GM19239 (cell line): Measurements from ENCODE around the gene POLR3GL.
"Not testable (repeated sequence)": the region's sequence is repeated elsewhere in the genome, so short reads cannot be mapped to it uniquely, and the experiment has no call there.

Source experiments
- DNase-seq: peaks from one replicate; pipeline ENCODE4 v3.0.0; 2011; ENCODE audit warnings: low spot score; ENCODE audit not compliant: insufficient read length
- FAIRE-seq: peaks from 2 replicates; lab custom pipeline; 2011; peaks lifted over from hg19 to GRCh38; lab: Jason Lieb, UNC

Gene POLR3GL

DNA sequence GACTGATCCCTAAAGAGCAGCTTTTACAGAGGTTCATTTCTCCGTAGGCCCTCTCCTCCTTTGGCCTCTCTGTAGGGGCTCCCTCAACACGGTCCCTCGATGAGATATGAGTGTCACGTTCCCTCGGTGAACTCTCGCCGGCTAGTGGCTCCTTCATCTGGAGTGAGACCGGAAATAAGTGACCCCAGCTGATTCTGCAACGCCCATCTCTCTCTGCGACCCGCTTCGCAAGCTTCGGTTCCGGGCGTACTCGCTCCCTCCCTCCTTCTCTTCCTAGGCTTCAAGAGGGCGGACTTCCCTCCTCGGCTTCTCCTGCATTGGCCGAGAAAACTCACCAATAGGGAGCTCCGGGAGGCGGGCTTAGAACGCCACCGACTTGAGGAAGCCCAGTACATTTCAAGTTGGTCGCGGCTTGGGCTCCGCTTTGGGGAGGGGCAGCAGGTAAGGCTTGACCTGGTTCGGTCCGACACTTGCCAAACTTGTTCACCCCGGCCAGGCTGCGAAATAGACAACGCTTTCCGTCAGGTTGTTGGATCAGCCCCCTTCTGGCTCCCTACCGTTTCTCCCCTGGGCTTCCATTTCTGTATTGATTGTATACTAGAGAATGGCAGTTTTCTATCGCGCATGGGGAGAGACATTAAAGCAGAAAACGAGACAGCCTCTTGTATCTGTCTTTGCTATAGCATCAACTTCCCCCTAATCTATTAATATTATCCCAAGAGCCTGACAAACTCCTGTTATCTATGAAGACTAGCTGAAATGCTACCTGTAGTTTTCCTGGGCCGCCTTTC, at the start of gene POLR3GL, which contains the start of gene ANKRD34A:
Gene POLR3GL (plus strand): TSS at position 363 of the 791 bp plus-strand sequence. CDS start 10,176 bp downstream, outside the sequence.
Gene ANKRD34A (minus strand): TSS at position 248 of the 791 bp plus-strand sequence. CDS start 2,816 bp downstream, outside the sequence.
- FAIRE-seq = peak; percentile 95
- peak; percentile 87 for DNase-seq

- DNase-seq (no peak), FAIRE-seq (no peak)
Observed at GRCh38 chr1:145916745-145917144, 47.7 kb upstream of the POLR3GL start.

DNA sequence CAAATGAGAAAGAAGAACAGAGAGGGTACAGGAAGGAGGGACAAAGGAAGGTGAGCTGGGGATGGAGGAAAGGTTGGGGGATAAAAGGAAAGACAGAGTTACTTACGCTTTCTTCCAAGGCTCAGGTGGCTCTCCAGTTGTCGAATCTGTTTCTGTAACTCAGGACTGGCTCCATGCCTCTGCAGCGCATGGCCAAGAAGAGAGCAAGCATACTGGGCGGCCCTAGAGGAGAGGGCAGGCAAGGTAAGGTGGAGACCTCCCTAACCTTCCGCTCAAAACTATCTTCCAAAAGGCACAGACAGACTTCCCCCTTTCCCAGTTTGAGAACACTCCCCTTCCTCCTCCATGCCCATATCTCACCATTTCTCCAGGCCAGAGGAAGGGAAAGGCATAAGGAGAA, 46.9 kb upstream of the POLR3GL start:
- DNase-seq (no peak), FAIRE-seq (peak; percentile 8)

DNA sequence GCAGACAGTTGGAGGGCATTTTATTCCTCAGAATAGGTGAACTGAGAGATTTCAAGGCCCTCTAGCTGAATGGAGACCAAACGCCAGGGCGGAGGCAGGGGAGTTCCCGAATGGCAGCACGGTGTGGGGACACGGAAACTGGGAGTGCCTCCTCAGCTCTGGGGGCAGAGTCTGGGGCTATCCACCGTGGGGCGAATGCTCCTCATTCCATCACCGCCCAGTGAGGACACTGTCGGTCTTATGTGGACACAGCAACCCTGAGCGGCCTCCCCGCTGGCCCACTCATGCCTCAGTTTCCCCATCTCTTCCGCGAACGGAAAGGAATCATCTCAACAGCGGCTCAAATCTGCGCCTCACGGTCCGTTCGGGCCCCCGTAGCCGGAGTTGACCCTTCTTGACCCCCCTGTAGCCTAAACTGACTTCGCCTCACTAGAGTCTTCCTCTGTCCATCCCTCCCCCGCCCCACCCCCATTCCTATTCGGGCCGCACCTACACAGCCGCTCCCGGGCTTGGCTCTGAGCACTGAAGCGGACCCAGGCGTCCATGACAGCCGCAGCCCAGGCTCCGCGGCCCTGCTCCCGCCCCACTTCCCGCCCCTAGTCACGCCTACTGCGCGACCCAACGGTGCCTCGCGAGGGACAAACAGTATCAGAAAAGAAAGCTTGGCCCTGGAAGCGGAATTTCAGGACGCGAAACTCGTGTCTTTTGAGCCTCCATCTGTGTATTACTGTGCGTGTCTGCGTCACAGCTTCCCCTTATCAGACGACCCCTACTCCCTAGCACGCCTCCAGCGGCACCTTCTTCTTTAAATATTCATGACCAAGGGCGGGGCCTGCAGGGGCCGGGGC, 46.1 kb upstream of the POLR3GL start, which contains the start of gene PEX11B:
Gene PEX11B (minus strand): TSS at position 574 of the 848 bp plus-strand sequence. CDS start 29 bp downstream, at position 545.
- peak; percentile 67 for DNase-seq
- FAIRE-seq = peak; percentile 86

DNA sequence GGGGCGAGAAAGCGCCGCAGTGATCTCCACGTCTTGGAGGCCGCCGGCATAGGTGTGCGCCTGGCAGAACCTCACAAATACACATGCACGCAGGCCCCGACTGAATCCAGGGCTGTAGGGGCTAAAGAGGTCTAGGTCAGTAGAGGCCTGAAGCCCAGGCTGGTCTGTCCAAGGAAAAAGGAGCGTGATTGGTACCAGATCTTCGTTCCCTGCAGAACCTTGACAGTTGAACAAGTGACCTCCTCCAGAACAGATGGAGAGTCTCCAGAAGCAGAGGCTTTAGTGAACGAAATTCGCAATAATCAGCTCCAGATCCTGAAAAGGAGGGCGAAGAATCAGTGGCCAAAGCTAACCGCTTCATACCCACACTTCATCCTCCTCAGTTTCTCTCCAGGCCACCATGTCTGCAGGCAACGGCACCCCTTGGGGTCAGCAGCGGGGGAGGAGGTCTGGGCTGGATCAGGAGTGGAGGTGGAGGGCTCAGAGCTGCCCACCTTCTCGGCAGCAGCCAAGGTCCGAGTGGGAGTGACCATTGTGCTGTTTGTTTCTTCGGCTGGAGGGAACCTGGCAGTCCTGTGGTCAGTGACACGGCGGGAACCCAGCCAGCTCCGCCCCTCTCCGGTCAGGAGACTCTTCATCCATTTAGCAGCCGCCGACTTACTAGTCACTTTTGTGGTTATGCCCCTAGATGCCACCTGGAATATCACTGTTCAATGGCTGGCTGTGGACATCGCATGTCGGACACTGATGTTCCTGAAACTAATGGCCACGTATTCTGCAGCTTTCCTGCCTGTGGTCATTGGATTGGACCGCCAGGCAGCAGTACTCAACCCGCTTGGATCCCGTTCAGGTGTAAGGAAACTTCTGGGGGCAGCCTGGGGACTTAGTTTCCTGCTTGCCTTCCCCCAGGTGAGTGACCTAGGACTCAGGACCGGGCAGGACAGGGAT, 45.2 kb upstream of the POLR3GL start:
- FAIRE-seq (peak; percentile 57), DNase-seq (no peak)

DNA sequence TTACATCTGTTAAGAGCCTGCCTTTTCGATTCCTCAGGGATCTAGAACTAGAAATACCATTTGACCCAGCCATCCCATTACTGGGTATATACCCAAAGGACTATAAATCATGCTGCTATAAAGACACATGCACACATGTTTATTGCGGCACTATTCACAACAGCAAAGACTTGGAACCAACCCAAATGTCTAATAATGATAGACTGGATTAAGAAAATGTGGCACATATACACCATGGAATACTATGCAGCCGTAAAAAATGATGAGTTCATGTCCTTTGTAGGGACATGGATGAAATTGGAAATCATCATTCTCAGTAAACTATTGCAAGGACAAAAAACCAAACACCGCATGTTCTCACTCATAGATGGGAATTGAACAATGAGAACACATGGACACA, 44.2 kb upstream of the POLR3GL start:
- not testable (repeated sequence) for FAIRE-seq

GRCh38 chr1:145922266-145922665, 42.2 kb upstream of the POLR3GL start:
- DNase-seq = no peak

More for the DNA sequence above, 44.2 kb upstream of the POLR3GL start:
- not testable (repeated sequence) for DNase-seq

DNA sequence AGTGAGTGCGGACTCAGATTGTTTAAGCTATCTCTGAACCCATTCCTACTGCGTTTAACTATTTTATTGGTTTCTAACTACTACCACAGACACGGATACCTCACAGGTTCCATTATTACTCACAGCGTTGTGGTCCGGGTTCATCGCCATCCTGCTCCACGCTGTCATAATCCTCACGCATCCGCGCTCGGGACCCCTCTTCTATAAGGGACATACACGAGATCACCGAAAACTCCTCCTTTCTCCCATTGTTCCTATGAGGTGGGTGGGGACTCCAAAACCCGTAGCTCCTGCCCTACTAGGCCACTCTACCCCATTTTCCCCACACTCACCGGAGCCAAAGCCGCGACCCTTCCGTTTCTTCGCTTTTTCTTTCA, 37.8 kb upstream of the POLR3GL start:
- DNase-seq (no peak), FAIRE-seq (no peak)

More at GRCh38 chr1:145922266-145922665, 42.2 kb upstream of the POLR3GL start:
- no peak for FAIRE-seq

GRCh38 chr1:145927063-145927886, 37.2 kb upstream of the POLR3GL start, which contains the start of gene RBM8A:
TSS of gene RBM8A (minus strand) at chr1:145927484. CDS start at chr1:145927426, 58 bp downstream.
- peak; percentile 96 for FAIRE-seq

DNA sequence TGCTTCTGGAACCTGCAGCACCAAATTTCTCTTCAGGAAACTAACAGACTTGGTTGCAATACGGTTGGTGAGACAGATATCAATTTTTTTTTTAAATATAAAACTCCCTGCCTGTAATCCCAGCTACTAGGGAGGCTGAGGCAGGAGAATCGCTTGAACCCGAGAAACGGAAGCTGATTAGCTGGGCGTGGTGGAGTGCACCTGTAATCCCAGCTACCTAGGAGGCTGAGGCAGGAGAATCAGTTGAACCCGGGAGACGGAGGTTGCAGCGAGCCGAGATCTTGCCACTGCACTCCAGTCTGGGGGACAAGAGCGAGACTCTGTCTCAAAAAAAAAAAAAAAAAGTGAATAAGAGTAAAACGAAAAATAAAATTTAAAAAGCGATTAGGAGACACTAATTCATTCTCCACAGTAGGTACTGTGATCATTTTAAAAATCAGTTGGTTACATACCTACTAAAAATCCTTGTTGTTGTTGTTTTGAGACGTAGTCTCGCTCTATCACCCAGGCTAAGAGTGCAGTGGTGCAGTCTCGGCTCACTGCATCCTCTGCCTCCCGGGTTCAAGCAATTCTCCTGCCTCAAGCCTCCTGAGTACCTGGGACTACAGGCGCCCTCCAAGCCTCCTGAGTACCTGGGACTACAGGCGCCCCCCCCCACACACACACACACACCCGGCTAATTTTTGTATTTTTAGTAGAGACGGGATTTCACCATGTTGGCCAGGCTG, 36.4 kb upstream of the POLR3GL start:
- DNase-seq (no peak), FAIRE-seq (no peak)

More at GRCh38 chr1:145927063-145927886, 37.2 kb upstream of the POLR3GL start, which contains the start of gene RBM8A:
- peak; percentile 69 for DNase-seq

GRCh38 chr1:145932522-145933009, 31.9 kb upstream of the POLR3GL start:
- DNase-seq = not testable (repeated sequence)
- peak; percentile 37 for FAIRE-seq

GRCh38 chr1:145935708-145936107, 28.8 kb upstream of the POLR3GL start:
- no peak for FAIRE-seq

DNA sequence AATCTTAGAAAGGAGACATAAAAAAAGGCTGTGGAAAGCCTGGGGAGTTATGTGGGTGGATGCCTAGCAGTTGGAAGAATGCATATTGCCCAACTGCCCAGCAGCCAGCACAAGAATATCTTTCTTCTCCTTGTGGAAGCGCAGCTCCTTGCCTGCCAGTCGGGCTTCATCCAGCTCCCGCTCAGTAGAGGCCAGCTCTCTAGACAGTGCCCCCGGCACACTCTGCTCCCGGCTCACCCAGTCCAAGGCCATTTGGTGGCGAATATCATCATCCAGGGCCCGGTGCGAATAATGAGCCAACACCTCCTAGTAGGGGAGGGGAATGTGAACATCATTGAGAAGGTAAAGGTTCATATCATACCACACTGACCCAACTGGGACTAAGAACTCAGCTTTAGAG, 28.2 kb upstream of the POLR3GL start:
- no peak for DNase-seq

More at GRCh38 chr1:145935708-145936107, 28.8 kb upstream of the POLR3GL start:
- DNase-seq = no peak

DNA sequence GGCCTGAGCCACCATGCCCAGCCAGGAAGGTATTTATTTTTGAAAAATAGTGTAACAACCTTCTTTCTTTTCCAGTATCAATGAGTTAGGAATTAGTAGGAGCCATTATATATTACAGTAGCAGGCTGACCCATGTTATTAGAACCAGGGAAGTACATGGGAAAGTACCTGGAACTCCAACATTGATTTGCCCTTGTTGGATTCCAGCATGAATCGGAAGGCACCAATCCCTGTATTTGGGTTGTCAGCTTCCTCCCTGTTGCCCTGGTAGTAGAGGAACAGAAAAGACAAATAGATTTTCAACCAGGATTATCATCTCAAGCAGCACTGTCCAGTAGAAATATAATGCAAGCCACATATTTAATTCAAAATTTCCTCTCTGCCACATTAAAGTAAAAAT, 27.1 kb upstream of the POLR3GL start:
- no peak for FAIRE-seq
- no peak for DNase-seq

More for the DNA sequence above, 28.2 kb upstream of the POLR3GL start:
- FAIRE-seq = no peak

DNA sequence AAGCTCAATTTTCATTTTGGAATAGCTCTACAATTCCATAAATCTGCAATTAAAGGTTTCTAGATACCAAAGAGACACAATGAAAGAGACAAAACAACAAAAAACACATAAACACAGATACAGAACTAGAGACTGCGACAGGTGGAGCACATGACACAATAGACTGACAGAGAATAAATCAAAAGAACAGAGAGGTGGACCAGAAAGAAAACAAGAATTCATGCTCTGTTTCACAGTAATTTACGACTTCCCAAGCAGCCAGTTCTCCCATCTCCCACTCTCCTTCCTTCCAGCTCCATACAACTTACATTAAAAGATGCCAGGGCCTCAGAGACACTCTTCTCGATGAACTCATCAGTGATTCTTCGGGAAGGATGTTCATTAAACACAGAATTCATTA, 22.1 kb upstream of the POLR3GL start:
- DNase-seq = no peak
- no peak for FAIRE-seq

DNA sequence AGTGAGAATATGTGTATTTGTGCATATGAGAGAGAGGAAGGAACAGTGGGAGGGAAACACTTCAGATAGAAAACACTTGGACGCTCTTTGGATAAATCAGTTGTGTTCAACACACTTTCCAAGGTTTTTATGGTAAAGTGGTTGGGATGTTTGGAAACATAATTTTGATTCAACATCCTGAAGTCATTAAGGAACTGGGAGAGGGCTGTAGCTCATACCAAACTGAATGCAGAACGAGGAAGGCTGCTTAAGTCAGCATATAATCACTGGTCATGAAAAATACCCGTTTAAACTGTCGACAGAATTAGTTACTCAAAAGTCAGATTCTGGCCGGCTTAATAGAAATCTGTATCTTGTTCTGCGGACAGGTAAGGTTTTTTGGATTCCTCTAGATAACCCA, 21.6 kb upstream of the POLR3GL start:
- FAIRE-seq (no peak), DNase-seq (no peak)

GRCh38 chr1:145944532-145944931, 20.0 kb upstream of the POLR3GL start:
- FAIRE-seq (no peak), DNase-seq (no peak)
